AG04449 (cell line): ENCODE measurements around the gene GSAP.

Experiments used
- CTCF ChIA-PET: fragments of 350-600 bp; formaldehyde crosslinking; extraction: SDS; loops from one replicate; lab custom pipeline; 2021; ENCODE audit warnings: antibody characterized with exemption; lab: Yijun Ruan, JAX
- POLR2A ChIA-PET: fragments of 400-600, 350-600 bp; formaldehyde crosslinking; extraction: SDS; loops from one replicate; lab custom pipeline; 2020; ENCODE audit warnings: antibody characterized with exemption, inconsistent platforms; lab: Yijun Ruan, JAX
- DNase-seq: peaks from one replicate; pipeline ENCODE4 v3.0.0-alpha.2; 2010; ENCODE audit warnings: low read depth, low spot score
- H3K4me3 ChIP-seq: 2 replicates; pipeline ENCODE4 v1.5.1; 2011; ENCODE audit warnings: low read depth, mild to moderate bottlenecking, control low read depth, low read length
- CTCF ChIP-seq: IDR thresholded peaks from one replicate; pipeline ENCODE4 v1.5.1; 2011; ENCODE audit warnings: mild to moderate bottlenecking, moderate library complexity, low read length, control low read depth, inconsistent platforms; ENCODE audit not compliant: insufficient read depth; ENCODE audit errors: missing control alignments

Gene GSAP

GRCh38 chr7:77359599-77359998, 56.5 kb downstream of the GSAP start:
- no peak for TF ChIP-seq CTCF
- ChIA-PET POLR2A (no interaction called here), CTCF (no interaction called here)
- no peak overlapping the region for H3K4me3 ChIP-seq
- no peak for DNase-seq

DNA sequence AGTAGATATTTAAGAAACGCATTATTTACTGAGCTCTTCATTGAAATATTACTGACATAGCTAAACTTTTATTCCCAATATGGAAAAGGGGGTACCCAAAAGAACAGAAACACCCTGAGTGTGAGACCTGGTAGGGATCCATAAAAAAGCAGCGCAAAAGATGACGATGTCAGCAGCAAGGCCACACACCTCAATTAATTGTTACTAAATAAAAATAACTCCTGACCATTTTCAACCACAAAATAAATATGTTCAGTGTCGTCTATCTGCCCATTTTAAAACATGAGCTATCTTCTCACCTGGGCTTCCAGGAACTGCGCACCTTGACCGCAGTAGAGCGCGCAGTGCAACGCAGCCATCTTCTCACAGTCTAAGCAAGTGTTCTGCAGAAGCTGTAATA, 61.2 kb downstream of the GSAP start:
- ChIA-PET CTCF (no interaction called here), POLR2A (no interaction called here)
- DNase-seq, result no peak
- no peak overlapping the region for H3K4me3 ChIP-seq
- no peak for TF ChIP-seq CTCF

DNA sequence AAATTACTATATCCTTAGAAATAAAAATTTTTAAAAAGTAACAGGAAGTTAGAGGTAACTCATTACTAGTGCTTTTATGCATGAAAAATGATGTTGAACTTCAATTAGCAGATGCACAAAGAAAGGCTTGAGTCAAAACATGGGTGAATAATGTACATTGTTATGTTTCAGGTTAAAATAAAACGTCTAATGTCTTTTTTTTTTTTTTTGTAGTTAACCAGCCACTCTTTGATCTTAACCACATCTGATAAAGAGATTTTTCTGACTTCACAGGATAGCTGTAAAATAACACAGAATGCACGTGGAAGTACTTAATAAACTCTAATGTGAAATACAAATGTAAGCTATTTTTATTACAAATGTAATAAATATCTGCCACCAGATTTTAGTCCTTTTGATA, 61.7 kb downstream of the GSAP start:
- no peak for DNase-seq
- ChIA-PET CTCF (no interaction called here), POLR2A (no interaction called here)
- no peak overlapping the region for H3K4me3 ChIP-seq
- no peak for TF ChIP-seq CTCF

DNA sequence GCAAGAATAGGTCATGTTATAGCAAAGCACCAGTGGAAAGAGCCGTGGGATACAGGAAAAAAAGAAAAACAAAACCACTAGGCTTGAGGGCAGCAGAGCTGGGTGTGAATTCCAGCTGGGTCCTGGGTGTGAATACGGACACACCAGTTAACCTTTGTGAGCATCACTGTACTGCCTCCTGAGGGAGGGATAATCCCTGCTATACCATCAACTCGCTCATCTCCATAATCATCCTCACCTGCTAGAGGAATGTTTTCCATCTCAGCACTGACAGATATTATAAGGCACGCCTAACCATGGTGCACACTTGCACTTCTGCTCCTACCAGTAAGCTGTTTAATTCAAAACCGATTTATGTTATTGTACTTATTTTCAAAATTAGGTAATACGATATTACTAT, 62.2 kb downstream of the GSAP start:
- no peak overlapping the region for H3K4me3 ChIP-seq
- POLR2A ChIA-PET, result no interaction called here
- CTCF ChIA-PET, result no interaction called here
- no peak for TF ChIP-seq CTCF
- no peak for DNase-seq

DNA sequence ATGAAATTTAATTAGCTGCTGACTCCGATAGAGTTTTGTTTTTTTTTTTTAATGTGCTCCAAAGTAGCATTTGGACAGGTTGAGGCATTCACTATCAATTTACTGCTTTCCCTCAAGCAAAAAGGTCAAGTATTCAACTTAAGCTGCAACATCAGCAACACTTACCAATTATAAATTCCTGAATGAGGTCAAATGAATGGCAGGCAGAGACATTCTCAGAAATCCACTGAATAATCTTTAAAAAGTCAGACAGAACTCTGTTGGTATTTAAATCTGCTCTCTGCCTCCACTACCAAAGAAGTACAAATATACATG, 62.8 kb downstream of the GSAP start:
- ChIA-PET POLR2A (no interaction called here), CTCF (no interaction called here)
- no peak overlapping the region for H3K4me3 ChIP-seq
- no peak for DNase-seq
- no peak for TF ChIP-seq CTCF

DNA sequence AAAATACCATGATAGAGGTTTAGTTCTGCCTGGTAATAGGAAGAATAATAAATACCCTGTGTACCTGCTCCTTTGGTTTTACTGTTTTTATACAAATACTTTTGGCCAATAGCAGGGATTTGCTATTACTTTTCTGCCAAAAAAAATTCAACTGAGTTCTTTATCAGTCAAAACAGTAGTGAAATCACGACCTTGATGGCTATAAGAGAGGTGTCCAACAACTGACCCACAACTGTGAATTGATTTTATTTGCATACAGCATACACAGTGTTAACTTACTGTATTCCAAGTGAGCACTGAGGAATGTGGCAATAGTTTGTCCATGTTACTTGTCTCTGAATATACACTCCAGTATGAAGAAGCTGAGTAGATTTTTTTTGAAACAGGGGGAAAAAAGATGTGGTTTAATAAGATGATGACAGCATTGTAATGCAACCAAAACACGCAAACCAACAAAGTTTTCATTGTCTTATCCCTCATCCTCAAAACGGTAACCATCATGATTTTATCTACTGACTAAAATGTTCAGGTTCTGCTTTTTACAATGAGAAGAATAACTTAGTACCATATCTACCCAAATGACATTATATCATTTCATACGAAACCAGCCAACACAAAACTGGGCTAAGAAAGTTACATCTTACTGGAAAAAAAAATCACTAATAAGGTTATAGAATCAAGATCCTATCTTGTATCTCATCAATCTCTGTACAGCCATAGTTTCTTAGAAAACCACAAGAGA, 63.3 kb downstream of the GSAP start:
- no peak for DNase-seq
- POLR2A ChIA-PET, result no interaction called here
- TF ChIP-seq CTCF, result no peak
- CTCF ChIA-PET, result no interaction called here
- no peak overlapping the region for H3K4me3 ChIP-seq
